MCF 10A (cell line): ENCODE data around the gene GUCY1A2. TPM values are rescaled to one million over a fixed set of nuclear protein-coding genes. Genes with fewer than 3 reads are reported as not detected.

Experiments
- BruUV-seq: library from RNA; stranded (reverse); fragments of 400-500 nt; replicated peaks from 2 replicates; lab custom pipeline; 2021; lab: Mats Ljungman, UMichigan
- CTCF ChIA-PET: fragments of 300-600 bp; sonication (Branson Sonifier 250); formaldehyde crosslinking; extraction: SDS; loops from one replicate; lab custom pipeline; 2021; ENCODE audit warnings: antibody characterized with exemption, inconsistent platforms; lab: Yijun Ruan, JAX
- POLR2A ChIA-PET: fragments of 300-600, 350-650 bp; sonication (Branson Sonifier 250); formaldehyde crosslinking; extraction: SDS; loops from one replicate; lab custom pipeline; 2020; ENCODE audit warnings: antibody characterized with exemption, inconsistent platforms; lab: Yijun Ruan, JAX
- DNase-seq: peaks from one replicate; pipeline ENCODE4 v3.0.0-alpha.2; 2018; ENCODE audit not compliant: unreplicated experiment
- H3K27ac Mint-ChIP-seq: one replicate; pipeline ENCODE4 v1.8.0; 2022; ENCODE audit warnings: mild to moderate bottlenecking, low read depth, mixed read lengths; ENCODE audit not compliant: unreplicated experiment
- H3K27me3 Mint-ChIP-seq: one replicate; pipeline ENCODE4 v1.8.0; 2022; ENCODE audit warnings: mixed read lengths; ENCODE audit not compliant: insufficient read depth, unreplicated experiment
- H3K36me3 Mint-ChIP-seq: one replicate; pipeline ENCODE4 v1.8.0; 2022; ENCODE audit warnings: mild to moderate bottlenecking, moderate library complexity, mixed read lengths; ENCODE audit not compliant: insufficient read depth, unreplicated experiment
- H3K4me1 Mint-ChIP-seq: one replicate; pipeline ENCODE4 v1.8.0; 2022; ENCODE audit warnings: mixed read lengths; ENCODE audit not compliant: insufficient read depth, unreplicated experiment
- H3K4me3 Mint-ChIP-seq: one replicate; pipeline ENCODE4 v1.8.0; 2022; ENCODE audit warnings: mild to moderate bottlenecking, moderate library complexity, mixed read lengths; ENCODE audit not compliant: unreplicated experiment
- H3K9me3 Mint-ChIP-seq: one replicate; pipeline ENCODE4 v1.8.0; 2022; ENCODE audit warnings: mixed read lengths; ENCODE audit not compliant: unreplicated experiment
- CTCF ChIP-seq: fragments of 200-600 bp; IDR thresholded peaks from one replicate; pipeline ENCODE4 v1.8.0; 2022; ENCODE audit warnings: antibody characterized with exemption, mild to moderate bottlenecking; ENCODE audit not compliant: unreplicated experiment
- intact Hi-C: fragments of 100-400 bp; cut with micrococcal nuclease; formaldehyde crosslinking; loops from 2 replicates; pipeline ENCODE4 v1.14.1; 2022
- total RNA-seq: library from RNA; stranded (reverse); gene quantifications from 2 replicates; pipeline ENCODE4 v1.2.3, GENCODE V29; 2022

The GUCY1A2 gene
- total RNA-seq, 1 experiment from 2014 or later: 0.09 TPM

DNA sequence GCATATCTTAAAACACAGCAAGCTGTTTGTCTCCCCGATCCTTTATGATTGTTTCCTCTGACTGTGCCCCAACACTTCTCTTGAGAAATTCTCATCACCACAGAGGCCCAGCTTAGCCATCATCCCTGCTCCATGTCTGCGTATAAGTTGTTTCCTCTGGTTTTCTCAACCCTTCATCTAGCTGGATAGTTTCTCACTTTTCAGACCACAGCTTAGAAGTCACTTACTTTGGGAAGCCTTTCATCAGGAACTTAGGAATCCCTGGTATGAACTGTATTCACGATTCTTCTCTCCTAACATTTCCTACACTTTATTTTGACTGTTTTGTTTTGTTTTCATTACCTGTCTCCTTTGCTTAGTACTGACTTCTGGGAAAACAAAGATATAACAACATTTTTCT lies 295.2 kb downstream of the GUCY1A2 start:
- no TSS peak for BruUV-seq
- DNase-seq: no peak
- Mint-ChIP-seq H3K4me1 (peaks cover 7% of the 10 kb centered on the region), H3K9me3 (no peaks in the 10 kb centered on the region), H3K27me3 (no peaks in the 10 kb centered on the region), H3K36me3 (no peaks in the 10 kb centered on the region), H3K4me3 (no peak overlapping the region), H3K27ac (no peak overlapping the region)
- intact Hi-C loops: loop anchor here (5.0 kb wide), 1 partner anchor 399 kb away; no protein-coding TSS in a partner anchor
- TF ChIP-seq CTCF: no peak
- CTCF ChIA-PET: interaction anchor here (0.6 to 1.7 kb wide), 5 partner anchors 271 to 966 kb away, joined by 3 to 8 read pairs (median 4); no protein-coding TSS in a partner anchor
- POLR2A ChIA-PET: no interaction called here

DNA sequence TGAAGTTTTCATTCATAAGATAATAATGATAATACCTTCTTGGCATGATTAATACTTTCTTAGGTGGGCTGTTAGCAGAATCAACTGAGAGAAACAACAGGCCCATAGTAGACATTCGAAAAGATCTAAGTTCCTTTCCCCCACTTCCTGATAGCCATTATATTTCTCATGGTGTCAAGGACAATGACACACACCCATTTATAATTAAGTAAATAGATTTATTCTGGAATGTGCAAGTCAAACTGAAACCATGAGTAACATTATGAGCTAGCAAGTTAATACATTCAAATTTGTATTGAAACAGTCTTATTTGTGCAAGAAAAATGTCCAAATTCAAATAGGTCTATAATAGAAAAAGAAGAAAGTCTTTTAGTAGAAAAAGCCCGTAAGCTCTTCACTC lies 301.1 kb downstream of the GUCY1A2 start:
- no peak for TF ChIP-seq CTCF
- H3K27ac Mint-ChIP-seq: no peak overlapping the region
- no peak for DNase-seq
- POLR2A ChIA-PET: interaction anchor here (0.6 to 0.8 kb wide), 2 partner anchors 11 to 1232 kb away, joined by 3 read pairs; no protein-coding TSS in a partner anchor
- intact Hi-C loops: loop anchor here (10.0 kb wide), 1 partner anchor 562 kb away; no protein-coding TSS in a partner anchor
- H3K36me3 Mint-ChIP-seq: no peaks in the 10 kb centered on the region
- no peak overlapping the region for H3K4me3 Mint-ChIP-seq
- H3K27me3 Mint-ChIP-seq: no peaks in the 10 kb centered on the region
- H3K4me1 Mint-ChIP-seq: no peaks in the 10 kb centered on the region
- H3K9me3 Mint-ChIP-seq: no peaks in the 10 kb centered on the region
- CTCF ChIA-PET: interaction anchor here (0.6 to 1.5 kb wide), 3 partner anchors 108 to 858 kb away, joined by 3 to 6 read pairs (median 3); no protein-coding TSS in a partner anchor
- BruUV-seq: no TSS peak

- POLR2A ChIA-PET: no interaction called here
- TF ChIP-seq CTCF: no peak
- Mint-ChIP-seq H3K9me3 (no peaks in the 10 kb centered on the region), H3K4me1 (no peaks in the 10 kb centered on the region), H3K27me3 (no peaks in the 10 kb centered on the region), H3K27ac (no peak overlapping the region), H3K4me3 (no peak overlapping the region), H3K36me3 (no peaks in the 10 kb centered on the region)
- CTCF ChIA-PET: interaction anchor here (0.5 to 1.1 kb wide), 2 partner anchors 245 to 395 kb away, joined by 3 to 9 read pairs; no protein-coding TSS in a partner anchor
- no TSS peak for BruUV-seq
- no peak for DNase-seq
- intact Hi-C loops: loop anchor here (10.0 kb wide), 1 partner anchor 559 kb away; no protein-coding TSS in a partner anchor
Observed at GRCh38 chr11:106714199-106714598, 304.1 kb downstream of the GUCY1A2 start.

DNA sequence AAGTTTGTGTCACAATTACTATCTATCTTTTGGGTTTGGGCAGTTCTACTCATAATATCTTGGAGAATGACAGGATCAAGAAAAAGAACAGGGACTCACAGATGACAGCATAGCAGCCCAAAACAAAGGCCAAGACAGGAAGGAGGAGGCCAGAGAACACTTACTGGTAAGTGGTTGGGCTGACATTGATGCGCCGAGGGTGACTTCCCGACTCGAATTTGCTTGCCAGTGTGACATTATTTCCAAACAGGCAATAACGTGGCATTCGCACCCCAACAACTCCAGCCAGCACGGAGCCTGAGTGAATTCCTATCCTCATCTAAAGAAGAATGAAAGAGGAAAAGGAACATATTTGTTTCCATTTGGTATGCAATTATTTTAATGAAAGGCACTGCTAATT lies 309.9 kb downstream of the GUCY1A2 start:
- no peak for DNase-seq
- Mint-ChIP-seq H3K4me3 (no peak overlapping the region), H3K27ac (no peak overlapping the region), H3K27me3 (no peaks in the 10 kb centered on the region), H3K4me1 (peaks cover 6% of the 10 kb centered on the region), H3K36me3 (no peaks in the 10 kb centered on the region), H3K9me3 (no peaks in the 10 kb centered on the region)
- TF ChIP-seq CTCF: no peak
- intact Hi-C loops: loop anchor here (10.0 kb wide), 2 partner anchors 244 to 314 kb away; no protein-coding TSS in a partner anchor
- no TSS peak for BruUV-seq
- ChIA-PET POLR2A (interaction anchor here (0.6 kb wide), 1 partner anchor 638 kb away, joined by 3 read pairs; no protein-coding TSS in a partner anchor), CTCF (no interaction called here)
